HG03064 (cell line): ENCODE measurements around the gene SOD3.
A peak's percentile ranks its signal among the peaks of the same experiment; 100 is the strongest.

Experiments
- ATAC-seq: cut with Tn5 transposase; IDR thresholded peaks from one replicate; pipeline ENCODE4 v1.9.1; 2021; ENCODE audit warnings: low read depth; ENCODE audit not compliant: unreplicated experiment

The SOD3 gene

DNA sequence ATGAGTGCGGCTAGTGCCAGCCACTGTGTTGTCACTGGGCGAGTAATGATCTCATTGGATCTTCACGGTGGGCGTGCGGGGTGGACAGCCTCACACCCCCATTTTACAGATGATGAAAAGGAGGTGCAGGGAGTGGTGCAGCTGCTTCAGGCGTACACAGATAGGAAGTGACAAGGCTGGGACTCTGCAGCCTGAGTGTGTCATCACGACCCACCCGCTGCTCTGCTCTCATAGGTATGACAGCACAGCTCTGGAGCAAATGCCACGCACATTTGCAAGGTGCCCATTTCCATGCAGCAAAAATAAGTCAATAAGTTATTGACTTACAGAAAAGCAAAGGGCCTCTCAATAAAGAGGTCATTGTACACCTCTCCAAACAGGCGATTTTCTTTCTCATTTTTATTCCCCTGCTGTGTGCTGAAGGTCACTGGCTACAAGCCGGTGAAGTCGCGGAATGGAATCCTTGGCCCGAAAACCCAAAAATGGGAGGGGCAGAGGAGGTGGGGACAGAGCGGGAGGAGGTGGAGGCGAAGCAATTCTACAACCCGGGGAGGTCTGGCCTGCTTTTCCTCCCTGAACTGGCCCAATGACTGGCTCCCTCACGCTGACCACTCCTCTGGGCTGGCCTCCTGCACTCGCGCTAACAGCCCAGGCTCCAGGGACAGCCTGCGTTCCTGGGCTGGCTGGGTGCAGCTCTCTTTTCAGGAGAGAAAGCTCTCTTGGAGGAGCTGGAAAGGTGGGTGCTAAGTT is at the start of gene SOD3:
Gene SOD3 (plus strand): TSS at position 658 of the 750 bp plus-strand sequence. CDS start 3,949 bp downstream, outside the sequence.
- ATAC-seq: no peak

- no peak for ATAC-seq
Observed at GRCh38 chr4:24747234-24747975, 48.0 kb upstream of the SOD3 start.

DNA sequence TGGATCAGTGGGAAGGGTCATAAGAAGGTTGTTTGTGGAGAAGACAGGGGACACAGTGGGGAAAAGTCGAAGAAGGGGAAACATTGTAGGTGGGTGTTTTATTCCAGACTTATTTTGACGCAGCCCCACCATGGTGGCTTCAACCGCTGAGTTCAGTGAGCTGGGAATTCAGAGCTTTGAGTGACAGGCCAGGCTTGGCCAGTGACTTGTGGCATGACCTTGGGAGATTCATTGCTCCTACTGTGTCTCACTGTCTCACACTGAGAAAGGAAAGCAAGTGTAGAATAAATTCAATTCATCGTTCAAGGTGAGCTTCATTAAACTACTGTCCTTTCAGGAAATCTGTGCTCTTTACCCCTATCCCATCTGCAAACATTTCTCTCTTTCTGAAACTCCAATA is 47.4 kb upstream of the SOD3 start:
- ATAC-seq: no peak

DNA sequence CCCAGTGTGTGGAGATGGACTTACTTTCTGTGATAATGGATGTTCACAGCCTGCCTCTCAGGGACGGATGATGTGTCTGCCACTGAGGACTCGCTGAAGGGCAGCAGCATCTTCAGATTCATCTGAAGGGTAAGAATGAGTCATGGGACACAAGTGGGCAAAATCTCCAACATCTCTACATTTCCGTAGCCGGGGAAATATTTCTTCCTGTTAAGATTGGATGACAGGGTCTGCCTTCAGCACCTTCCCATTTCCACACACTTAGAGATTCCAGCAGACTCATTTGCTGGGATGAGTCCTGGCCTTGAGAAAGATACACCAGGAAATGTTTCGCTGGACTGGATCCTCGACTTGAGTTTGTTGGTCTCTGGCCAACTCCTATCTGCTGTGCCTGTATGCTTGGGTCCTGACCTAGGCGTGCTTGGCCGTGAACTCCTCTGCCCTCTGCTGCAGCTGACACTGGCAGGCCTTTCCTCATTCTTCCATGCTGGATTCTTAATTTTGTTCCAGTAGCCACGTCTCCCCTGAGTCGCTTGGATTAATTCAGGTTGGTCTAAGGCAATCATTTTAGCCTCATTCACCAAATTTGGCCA is 46.5 kb upstream of the SOD3 start:
- no peak for ATAC-seq

GRCh38 chr4:24750106-24750505 is 45.3 kb upstream of the SOD3 start:
- ATAC-seq: no peak

DNA sequence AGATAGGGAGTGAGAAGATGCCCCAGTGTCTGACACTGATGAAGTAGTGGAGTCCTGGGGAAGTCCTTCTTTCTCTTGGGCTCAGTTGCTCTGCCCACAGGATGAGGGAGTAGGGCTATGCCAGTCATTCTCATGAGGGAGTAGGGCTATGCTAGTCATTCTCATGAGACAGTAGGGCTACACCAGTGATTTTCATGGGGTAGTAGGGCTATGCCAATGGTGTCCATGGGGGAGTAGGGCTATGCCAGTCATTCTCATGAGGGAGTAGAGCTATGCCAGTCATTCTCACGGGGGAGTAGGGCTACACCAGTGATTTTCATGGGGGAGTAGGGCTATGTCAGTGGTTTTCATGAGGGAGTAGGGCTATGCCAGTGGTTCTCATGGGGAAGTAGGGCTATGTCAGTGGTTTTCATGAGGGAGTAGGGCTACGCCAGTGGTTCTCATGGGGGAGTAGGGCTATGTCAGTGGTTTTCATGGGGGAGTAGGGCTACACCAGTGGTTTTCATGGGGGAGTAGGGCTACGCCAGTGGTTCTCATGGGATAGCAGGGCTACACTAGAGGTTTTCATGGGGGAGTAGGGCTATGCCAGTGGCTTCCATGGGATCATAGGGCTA is 43.3 kb upstream of the SOD3 start:
- ATAC-seq: no peak

- ATAC-seq: no peak
Observed at GRCh38 chr4:24753519-24753918, 41.9 kb upstream of the SOD3 start.

- ATAC-seq: no peak
Observed at GRCh38 chr4:24754571-24754970, 40.8 kb upstream of the SOD3 start.

- ATAC-seq: no peak
Observed at GRCh38 chr4:24763631-24764297, 31.6 kb upstream of the SOD3 start.

DNA sequence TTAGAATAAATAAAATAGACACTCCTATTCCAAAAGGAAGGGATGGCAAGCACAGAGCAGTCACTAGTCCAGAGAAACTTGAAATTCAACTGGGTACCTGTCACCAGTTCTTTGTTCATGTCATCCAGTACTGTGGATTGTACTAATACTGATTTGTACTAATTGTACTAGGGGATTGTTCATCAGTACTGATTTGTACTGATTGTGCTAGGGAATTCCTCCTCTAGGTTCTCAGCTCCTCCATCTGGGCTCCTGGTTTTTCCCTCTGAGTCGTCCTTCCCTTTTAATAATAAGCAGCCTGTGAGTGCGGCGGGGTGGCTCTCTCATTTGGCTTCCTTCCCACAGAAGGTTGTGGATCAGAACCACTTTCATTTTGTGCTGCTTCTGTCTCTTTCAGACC is 31.0 kb upstream of the SOD3 start:
- ATAC-seq: no peak

DNA sequence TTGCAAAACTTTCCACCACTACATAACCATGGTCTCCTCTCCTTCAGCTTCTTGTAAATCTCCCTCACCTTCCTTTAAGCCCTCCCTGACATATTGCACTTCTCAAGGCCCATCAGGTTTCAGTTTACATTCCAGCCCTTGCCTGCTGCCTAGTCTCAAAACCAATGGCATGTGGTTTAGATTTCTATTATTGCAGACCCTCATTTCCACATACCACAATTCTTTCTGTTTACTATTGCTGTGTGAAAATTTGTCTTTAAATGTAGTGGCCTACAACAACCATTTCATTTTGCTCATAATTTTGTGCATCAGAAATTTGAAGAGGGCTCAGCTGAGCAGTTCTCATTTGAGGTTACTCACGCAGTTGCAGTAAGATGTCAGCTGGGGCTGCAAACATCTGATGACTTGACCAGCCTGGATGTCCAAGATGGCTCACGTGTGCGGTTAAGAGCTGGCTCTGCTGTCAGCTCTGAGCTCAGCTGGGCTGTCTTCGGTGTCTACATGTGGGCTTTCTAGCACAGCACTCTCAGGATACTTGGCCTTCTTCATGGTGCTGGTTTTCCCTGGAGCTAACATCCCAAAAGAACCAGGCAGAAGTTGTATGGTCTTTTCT is 29.9 kb upstream of the SOD3 start:
- no peak for ATAC-seq

DNA sequence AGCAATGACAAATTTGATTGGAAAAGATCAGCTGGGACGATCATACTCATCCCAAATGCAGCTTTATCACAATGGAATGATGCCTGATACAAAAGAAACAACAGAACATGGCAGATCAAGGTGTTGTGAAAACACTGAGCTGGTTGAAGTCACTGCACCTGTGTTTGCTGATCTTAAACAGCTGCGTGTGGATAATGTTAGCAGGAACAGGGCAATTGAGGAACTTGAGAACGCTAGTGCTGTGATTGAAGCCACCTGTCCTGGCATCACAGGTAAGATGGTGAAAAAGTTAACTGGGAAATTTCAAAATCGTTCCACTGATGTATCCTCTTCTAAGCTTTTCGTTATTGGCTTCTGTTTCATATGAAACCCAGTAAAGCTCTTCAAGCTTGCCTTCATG is 27.4 kb upstream of the SOD3 start:
- no peak for ATAC-seq

DNA sequence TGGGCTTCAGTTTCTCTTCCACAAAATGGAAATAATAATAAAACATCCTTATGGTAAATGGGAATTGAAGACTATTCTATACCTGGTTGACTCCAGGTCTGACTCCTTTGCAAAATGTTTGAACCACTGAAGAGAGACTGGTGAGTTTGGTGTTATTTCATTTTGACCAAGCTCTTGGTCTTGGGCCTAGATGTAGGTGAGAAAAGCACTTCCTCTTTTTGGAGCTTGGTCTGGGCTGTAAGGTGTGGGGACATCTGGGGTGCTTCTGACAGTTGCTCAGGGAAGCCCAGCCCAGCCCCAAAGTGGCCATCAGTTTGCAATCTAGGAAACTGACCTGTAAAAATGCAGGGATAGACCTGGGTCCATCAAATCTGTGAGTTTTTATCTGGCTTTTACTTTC is 26.8 kb upstream of the SOD3 start:
- peak; percentile 72 for ATAC-seq

- no peak for ATAC-seq
Observed at GRCh38 chr4:24769571-24769970, 25.8 kb upstream of the SOD3 start.

GRCh38 chr4:24770032-24770584 is 25.3 kb upstream of the SOD3 start:
- ATAC-seq: peak; percentile 76

GRCh38 chr4:24770667-24771066 is 24.7 kb upstream of the SOD3 start:
- no peak for ATAC-seq

GRCh38 chr4:24771241-24771640 is 24.1 kb upstream of the SOD3 start:
- ATAC-seq: no peak

DNA sequence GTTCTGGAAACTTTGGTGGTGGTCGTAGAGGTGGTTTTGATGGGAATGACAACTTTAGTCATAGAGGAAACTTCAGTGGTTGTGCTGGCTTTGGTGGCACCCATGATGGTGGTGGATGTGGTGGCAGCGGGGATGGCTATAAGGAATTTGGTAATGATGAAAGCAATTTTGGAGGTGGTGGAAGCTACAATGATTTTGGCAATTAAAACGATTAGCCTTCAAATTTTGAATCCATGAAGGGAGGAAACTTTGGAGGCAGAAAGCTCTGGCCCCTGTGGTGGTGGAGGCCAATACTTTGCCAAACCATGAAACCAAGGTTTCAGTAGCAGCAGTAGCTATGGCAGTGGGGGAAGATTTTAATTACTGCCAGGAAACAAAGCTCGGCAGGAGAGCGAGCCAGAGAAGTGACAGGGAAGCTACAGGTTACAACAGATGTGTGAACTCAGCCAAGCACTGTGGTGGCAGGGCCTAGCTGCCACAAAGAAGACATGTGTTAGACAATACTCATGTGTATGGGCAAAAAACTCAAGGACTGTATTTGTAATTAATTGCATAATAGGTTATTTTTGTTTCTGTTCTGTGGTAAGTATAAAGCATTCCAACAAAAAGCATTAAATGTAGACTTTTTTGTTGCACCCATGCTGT is 23.2 kb upstream of the SOD3 start:
- ATAC-seq: no peak

- no peak for ATAC-seq
Observed at GRCh38 chr4:24772952-24773351, 22.4 kb upstream of the SOD3 start.

DNA sequence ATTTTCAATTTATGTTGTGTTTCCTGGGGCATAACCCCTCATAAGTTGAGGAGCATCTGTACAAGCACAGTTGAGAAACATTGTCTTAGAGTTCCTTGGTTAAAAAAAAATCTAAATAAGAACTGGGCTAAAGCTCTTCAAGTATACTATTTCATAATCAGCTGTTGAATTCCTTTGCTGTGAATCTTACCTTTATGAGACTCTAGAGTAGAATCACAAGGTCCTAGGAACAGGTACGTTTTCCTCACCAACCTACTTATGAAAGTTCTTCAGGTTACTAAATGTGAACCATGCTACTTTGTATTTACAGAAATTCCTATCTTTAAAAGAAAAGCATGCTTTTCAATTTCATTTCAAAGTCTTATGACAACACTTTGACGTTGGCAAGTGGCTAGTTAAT is 20.9 kb upstream of the SOD3 start:
- ATAC-seq: no peak
